OCI-LY3 (cell line): ENCODE data around the gene PIAS4.

Source experiments
- CTCF ChIP-seq: fragments of 200-600, 300-600 bp; sonication (generic); IDR thresholded peaks from 2 replicates; pipeline ENCODE4 v1.5.1; 2014; ENCODE audit warnings: antibody characterized with exemption, low read length, low read depth
- EZH2phosphoT487 ChIP-seq: fragments of 200-600 bp; shearing (Covaris generic); IDR thresholded peaks from 2 replicates; pipeline ENCODE4 v1.6.1; 2018; ENCODE audit warnings: antibody characterized with exemption, mixed run types, low read depth

GRCh38 chr19:3981373-3981735 is 26.2 kb upstream of the PIAS4 start:
- TF ChIP-seq CTCF, result no peak
- no peak for TF ChIP-seq EZH2phosphoT487
